Measurements from ENCODE around the gene NUDT16L1. TPM values are rescaled to one million over a fixed set of nuclear protein-coding genes. Genes with fewer than 3 reads are reported as not detected.

The NUDT16L1 gene
- polyA plus RNA-seq, 1 donor (not counting 4 experiments of a cell fraction or from before 2014, with no cell fraction given), result 23.0 TPM

DNA sequence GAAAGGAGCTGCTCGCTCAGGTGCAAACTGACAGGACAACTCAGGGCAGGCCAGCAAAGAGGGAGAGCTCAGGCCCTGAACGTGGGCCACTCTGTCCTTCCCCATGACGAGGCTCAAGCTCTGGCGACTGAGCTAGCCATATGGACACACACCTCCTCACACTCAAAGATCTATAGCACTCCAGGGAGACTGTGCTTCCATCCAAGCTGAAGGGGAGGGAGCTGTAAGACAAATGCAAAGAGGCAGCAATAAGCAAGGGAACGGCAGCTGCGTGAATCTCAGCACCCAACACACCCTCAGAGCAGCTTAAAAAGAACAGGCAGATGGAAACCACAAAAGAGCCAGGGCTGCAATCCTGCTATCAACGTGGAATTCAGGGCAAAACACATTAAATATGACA lies 13.5 kb downstream of the NUDT16L1 start:
- Histone ChIP-seq H3K27me3 (ENCODE audit: control insufficient read depth, extremely low read depth, insufficient read depth, low read length) (no peaks in the 10 kb centered on the region), H4K20me1 (ENCODE audit: control insufficient read depth, extremely low read depth, insufficient read depth, low read length) (no peaks in the 10 kb centered on the region), H3K36me3 (ENCODE audit: control insufficient read depth in 2 of 2, extremely low read depth in 1 of 2, insufficient read depth in 2 of 2, low read length in 2 of 2) (peaks cover 12 to 14% of the 10 kb centered on the region in 2 experiments), H3K79me2 (ENCODE audit: control insufficient read depth, insufficient read depth, low read length) (no peaks in the 10 kb centered on the region), H3K4me3 (ENCODE audit: control insufficient read depth in 2 of 3, extremely low read depth in 1 of 3, insufficient read depth in 2 of 3, low read depth in 1 of 3, low read length in 3 of 3) (no peak overlapping the region), H3K9me3 (ENCODE audit: control insufficient read depth, low read depth, low read length) (no peaks in the 10 kb centered on the region), H3K4me1 (ENCODE audit: control insufficient read depth, extremely low read depth, insufficient read depth, low read length) (no peaks in the 10 kb centered on the region), H3K4me2 (ENCODE audit: control insufficient read depth, extremely low read depth, insufficient read depth, low read depth, low read length) (no peak overlapping the region), H2AFZ (ENCODE audit: control insufficient read depth, low read length) (no peak overlapping the region), H3K9me1 (ENCODE audit: control insufficient read depth, extremely low read depth, insufficient read depth, low read length) (no peaks in the 10 kb centered on the region), H3K9ac (ENCODE audit: control insufficient read depth, extremely low read depth, insufficient read depth, low read length) (no peak overlapping the region), H3K27ac (ENCODE audit: control insufficient read depth, insufficient read depth, low read length) (no peak overlapping the region)
- no peak for DNase-seq (ENCODE audit: low read depth, low spot score)
- no peak for TF ChIP-seq EZH2 (IDR thresholded peaks at IDR 0.05; ENCODE audit: low read length)
- TF ChIP-seq, protein P1, sequence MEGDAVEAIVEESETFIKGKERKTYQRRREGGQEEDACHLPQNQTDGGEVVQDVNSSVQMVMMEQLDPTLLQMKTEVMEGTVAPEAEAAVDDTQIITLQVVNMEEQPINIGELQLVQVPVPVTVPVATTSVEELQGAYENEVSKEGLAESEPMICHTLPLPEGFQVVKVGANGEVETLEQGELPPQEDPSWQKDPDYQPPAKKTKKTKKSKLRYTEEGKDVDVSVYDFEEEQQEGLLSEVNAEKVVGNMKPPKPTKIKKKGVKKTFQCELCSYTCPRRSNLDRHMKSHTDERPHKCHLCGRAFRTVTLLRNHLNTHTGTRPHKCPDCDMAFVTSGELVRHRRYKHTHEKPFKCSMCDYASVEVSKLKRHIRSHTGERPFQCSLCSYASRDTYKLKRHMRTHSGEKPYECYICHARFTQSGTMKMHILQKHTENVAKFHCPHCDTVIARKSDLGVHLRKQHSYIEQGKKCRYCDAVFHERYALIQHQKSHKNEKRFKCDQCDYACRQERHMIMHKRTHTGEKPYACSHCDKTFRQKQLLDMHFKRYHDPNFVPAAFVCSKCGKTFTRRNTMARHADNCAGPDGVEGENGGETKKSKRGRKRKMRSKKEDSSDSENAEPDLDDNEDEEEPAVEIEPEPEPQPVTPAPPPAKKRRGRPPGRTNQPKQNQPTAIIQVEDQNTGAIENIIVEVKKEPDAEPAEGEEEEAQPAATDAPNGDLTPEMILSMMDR (optimal IDR thresholded peaks at IDR 0.05 in 1 of 3, IDR thresholded peaks at IDR 0.05 in 1 of 3, conservative IDR thresholded peaks at IDR 0.05 in 1 of 3; ENCODE audit: extremely low read depth in 1 of 3, insufficient read depth in 2 of 3, low read length in 3 of 3), result no peak
- FAIRE-seq, result no peak
- dilution Hi-C loops (cut with MboI; ENCODE audit: extremely low pct_ligation_motif_present, low sequenced_read_pairs), result no loop called here

DNA sequence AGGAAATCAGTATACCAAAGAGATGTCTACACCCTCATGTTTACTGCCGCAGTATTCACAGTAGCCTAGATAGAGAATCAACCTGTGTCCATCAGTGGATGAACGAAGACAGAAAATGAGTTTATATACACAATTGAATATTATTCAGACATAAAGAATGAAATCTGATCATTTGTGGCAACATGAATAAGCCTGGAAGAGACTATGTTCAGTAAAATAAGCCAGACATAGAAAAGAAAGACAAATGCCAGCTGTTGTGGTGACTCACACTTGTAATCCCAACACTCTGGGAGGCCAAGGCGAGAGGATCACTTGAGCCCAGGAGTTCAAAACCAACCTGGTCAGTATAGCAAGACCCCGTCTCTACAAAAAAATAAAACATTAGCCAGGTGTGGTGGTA lies 16.1 kb downstream of the NUDT16L1 start:
- no peak overlapping the region for H2AFZ ChIP-seq (ENCODE audit: control insufficient read depth, low read length)
- H3K27me3 ChIP-seq (ENCODE audit: control insufficient read depth, extremely low read depth, insufficient read depth, low read length), result no peaks in the 10 kb centered on the region
- no peak overlapping the region for H3K27ac ChIP-seq (ENCODE audit: control insufficient read depth, insufficient read depth, low read length)
- H3K9me3 ChIP-seq (ENCODE audit: control insufficient read depth, low read depth, low read length), result no peaks in the 10 kb centered on the region
- dilution Hi-C loops (cut with MboI; ENCODE audit: extremely low pct_ligation_motif_present, low sequenced_read_pairs), result no loop called here
- DNase-seq (ENCODE audit: low read depth, low spot score) (no peak), FAIRE-seq (no peak)
- no peaks in the 10 kb centered on the region for H3K4me1 ChIP-seq (ENCODE audit: control insufficient read depth, extremely low read depth, insufficient read depth, low read length)
- TF ChIP-seq EZH2 (IDR thresholded peaks at IDR 0.05; ENCODE audit: low read length), result no peak
- TF ChIP-seq, protein P1 (optimal IDR thresholded peaks at IDR 0.05 in 1 of 3, IDR thresholded peaks at IDR 0.05 in 1 of 3, conservative IDR thresholded peaks at IDR 0.05 in 1 of 3; ENCODE audit: extremely low read depth in 1 of 3, insufficient read depth in 2 of 3, low read length in 3 of 3), result no peak
- H3K9me1 ChIP-seq (ENCODE audit: control insufficient read depth, extremely low read depth, insufficient read depth, low read length), result no peaks in the 10 kb centered on the region
- no peak overlapping the region for H3K9ac ChIP-seq (ENCODE audit: control insufficient read depth, extremely low read depth, insufficient read depth, low read length)
- H3K79me2 ChIP-seq (ENCODE audit: control insufficient read depth, insufficient read depth, low read length), result no peaks in the 10 kb centered on the region
- H3K4me2 ChIP-seq (ENCODE audit: control insufficient read depth, extremely low read depth, insufficient read depth, low read depth, low read length), result no peak overlapping the region
- no peaks in the 10 kb centered on the region for H4K20me1 ChIP-seq (ENCODE audit: control insufficient read depth, extremely low read depth, insufficient read depth, low read length)
- H3K36me3 ChIP-seq (ENCODE audit: control insufficient read depth in 2 of 2, extremely low read depth in 1 of 2, insufficient read depth in 2 of 2, low read length in 2 of 2), result peaks cover 10 to 12% of the 10 kb centered on the region in 2 experiments
- H3K4me3 ChIP-seq (ENCODE audit: control insufficient read depth in 2 of 3, extremely low read depth in 1 of 3, insufficient read depth in 2 of 3, low read depth in 1 of 3, low read length in 3 of 3), result no peak overlapping the region
